ENCODE data around the gene CCND3. TPM values are rescaled to one million over a fixed set of nuclear protein-coding genes. Genes with fewer than 3 reads are reported as not detected.

The CCND3 gene
- total RNA-seq, 1 donor from 2014 or later: 122 TPM

- intact Hi-C loops (cut with DNase I): no loop called here
- no peaks in the 10 kb centered on the region for H3K27me3 ChIP-seq
- peaks cover 0 to 80% of the 10 kb centered on the region in 2 donors for H3K36me3 ChIP-seq
- TF ChIP-seq POLR2A (IDR thresholded peaks at IDR 0.05) (no peak), CTCF (IDR thresholded peaks at IDR 0.05) (no peak), POLR2AphosphoS5 (IDR thresholded peaks at IDR 0.05; ENCODE audit: insufficient read depth in 1 of 2, low read depth in 1 of 2) (no peak)
- H3K9me3 ChIP-seq: no peaks in the 10 kb centered on the region
- DNase-seq (ENCODE audit: extremely low spot score in 2 of 2): no peak
- H3K4me3 ChIP-seq: no peak overlapping the region
- H3K27ac ChIP-seq: no peak overlapping the region
- H3K4me1 ChIP-seq: peaks cover 12% of the 10 kb centered on the region
Measured at GRCh38 chr6:41931792-41932191, 9.8 kb downstream of the CCND3 start.

- Histone ChIP-seq H3K4me3 (no peak overlapping the region), H3K27ac (no peak overlapping the region), H3K4me1 (peaks cover 5% of the 10 kb centered on the region), H3K27me3 (no peaks in the 10 kb centered on the region), H3K36me3 (peaks cover 0 to 68% of the 10 kb centered on the region in 2 donors), H3K9me3 (no peaks in the 10 kb centered on the region)
- intact Hi-C loops (cut with DNase I): no loop called here
- TF ChIP-seq CTCF (IDR thresholded peaks at IDR 0.05): no peak
- TF ChIP-seq POLR2AphosphoS5 (IDR thresholded peaks at IDR 0.05; ENCODE audit: insufficient read depth in 1 of 2, low read depth in 1 of 2): no peak
- TF ChIP-seq POLR2A (IDR thresholded peaks at IDR 0.05): no peak
- no peak for DNase-seq (ENCODE audit: extremely low spot score in 2 of 2)
Measured at GRCh38 chr6:41929924-41930323, 11.7 kb downstream of the CCND3 start.

GRCh38 chr6:41927253-41927652 is 14.4 kb downstream of the CCND3 start:
- no peak for DNase-seq (ENCODE audit: extremely low spot score in 2 of 2)
- H3K27ac ChIP-seq: no peak overlapping the region
- H3K4me3 ChIP-seq: no peak overlapping the region
- no peaks in the 10 kb centered on the region for H3K27me3 ChIP-seq
- H3K4me1 ChIP-seq: peaks cover 19% of the 10 kb centered on the region
- intact Hi-C loops (cut with DNase I): no loop called here
- H3K9me3 ChIP-seq: no peaks in the 10 kb centered on the region
- TF ChIP-seq CTCF (IDR thresholded peaks at IDR 0.05) (no peak), POLR2AphosphoS5 (IDR thresholded peaks at IDR 0.05; ENCODE audit: insufficient read depth in 1 of 2, low read depth in 1 of 2) (no peak), POLR2A (IDR thresholded peaks at IDR 0.05) (no peak)
- peaks cover 0 to 51% of the 10 kb centered on the region in 2 donors for H3K36me3 ChIP-seq

GRCh38 chr6:41922154-41922553 is 19.5 kb downstream of the CCND3 start:
- intact Hi-C loops (cut with DNase I): no loop called here
- no peak for DNase-seq (ENCODE audit: extremely low spot score in 2 of 2)
- H3K27me3 ChIP-seq: no peaks in the 10 kb centered on the region
- peaks cover 0 to 2% of the 10 kb centered on the region in 2 donors for H3K36me3 ChIP-seq
- no peak for TF ChIP-seq POLR2AphosphoS5 (IDR thresholded peaks at IDR 0.05; ENCODE audit: insufficient read depth in 1 of 2, low read depth in 1 of 2)
- TF ChIP-seq POLR2A (IDR thresholded peaks at IDR 0.05): no peak
- no peak for TF ChIP-seq CTCF (IDR thresholded peaks at IDR 0.05)
- peak overlapping the region; percentile 86 to 97 for H3K4me3 ChIP-seq
- H3K9me3 ChIP-seq: no peaks in the 10 kb centered on the region
- peak overlapping the region; percentile 90 for H3K27ac ChIP-seq
- peaks cover 47% of the 10 kb centered on the region for H3K4me1 ChIP-seq

GRCh38 chr6:41921712-41921998 is 20.0 kb downstream of the CCND3 start:
- no peak for TF ChIP-seq POLR2A (IDR thresholded peaks at IDR 0.05)
- TF ChIP-seq CTCF (IDR thresholded peaks at IDR 0.05): no peak
- TF ChIP-seq POLR2AphosphoS5 (IDR thresholded peaks at IDR 0.05; ENCODE audit: insufficient read depth in 1 of 2, low read depth in 1 of 2): no peak
- H3K9me3 ChIP-seq: no peaks in the 10 kb centered on the region
- peak overlapping the region; percentile 90 for H3K27ac ChIP-seq
- peaks cover 50% of the 10 kb centered on the region for H3K4me1 ChIP-seq
- intact Hi-C loops (cut with DNase I): loop anchor here (2.0 kb wide), 1 partner anchor 135 kb away; the partner anchor contains the start of gene TOMM6
- no peaks in the 10 kb centered on the region for H3K36me3 ChIP-seq
- DNase-seq (ENCODE audit: extremely low spot score in 2 of 2): no peak
- no peaks in the 10 kb centered on the region for H3K27me3 ChIP-seq
- H3K4me3 ChIP-seq: peak overlapping the region; percentile 86 to 97
